HG02973 (cell line): ENCODE data around the gene LMNTD2.

ENCODE experiments used
- ATAC-seq: cut with Tn5 transposase; IDR thresholded peaks from one replicate; pipeline ENCODE4 v1.9.1; 2021; ENCODE audit warnings: moderate library complexity; ENCODE audit not compliant: unreplicated experiment

LMNTD2 gene

GRCh38 chr11:554428-555226 is 5.9 kb downstream of the LMNTD2 start:
- ATAC-seq: peak; percentile 43

- no peak for ATAC-seq
Measured at GRCh38 chr11:553988-554340, 6.6 kb downstream of the LMNTD2 start.

- no peak for ATAC-seq
Measured at GRCh38 chr11:553083-553987, 7.2 kb downstream of the LMNTD2 start.

GRCh38 chr11:551596-551995 is 8.9 kb downstream of the LMNTD2 start:
- ATAC-seq: no peak

- ATAC-seq: no peak
Measured at GRCh38 chr11:551131-551530, 9.4 kb downstream of the LMNTD2 start.

GRCh38 chr11:550746-551085 is 9.8 kb downstream of the LMNTD2 start:
- no peak for ATAC-seq

- no peak for ATAC-seq
Measured at GRCh38 chr11:550021-550745, 10.4 kb downstream of the LMNTD2 start.

GRCh38 chr11:548700-549603 is 11.6 kb downstream of the LMNTD2 start:
- no peak for ATAC-seq

GRCh38 chr11:545171-545570 is 15.4 kb downstream of the LMNTD2 start:
- no peak for ATAC-seq

- no peak for ATAC-seq
Measured at GRCh38 chr11:544817-545166, 15.7 kb downstream of the LMNTD2 start.

GRCh38 chr11:541433-541885 is 19.1 kb downstream of the LMNTD2 start:
- ATAC-seq: no peak

- no peak for ATAC-seq
Measured at GRCh38 chr11:540583-541432, 19.7 kb downstream of the LMNTD2 start.

GRCh38 chr11:539971-540481 is 20.5 kb downstream of the LMNTD2 start:
- no peak for ATAC-seq

- ATAC-seq: no peak
Measured at GRCh38 chr11:538431-539051, 22.0 kb downstream of the LMNTD2 start.

- ATAC-seq: no peak
Measured at GRCh38 chr11:537622-538430, 22.7 kb downstream of the LMNTD2 start.

GRCh38 chr11:536841-537621 is 23.5 kb downstream of the LMNTD2 start, which contains the start of gene LRRC56:
Gene LRRC56 (plus strand): TSS chr11:537527. CDS start chr11:540685, 3,158 bp downstream.
- ATAC-seq: peak; percentile 46
